HG02571 (cell line): ENCODE results near the gene RALGAPA1.

Source experiments
- ATAC-seq: cut with Tn5 transposase; IDR thresholded peaks from one replicate; pipeline ENCODE4 v1.9.1; 2021; ENCODE audit warnings: mild to moderate bottlenecking, moderate library complexity; ENCODE audit not compliant: unreplicated experiment

Gene RALGAPA1

GRCh38 chr14:35553808-35554207 is 255.3 kb downstream of the RALGAPA1 start:
- no peak for ATAC-seq

DNA sequence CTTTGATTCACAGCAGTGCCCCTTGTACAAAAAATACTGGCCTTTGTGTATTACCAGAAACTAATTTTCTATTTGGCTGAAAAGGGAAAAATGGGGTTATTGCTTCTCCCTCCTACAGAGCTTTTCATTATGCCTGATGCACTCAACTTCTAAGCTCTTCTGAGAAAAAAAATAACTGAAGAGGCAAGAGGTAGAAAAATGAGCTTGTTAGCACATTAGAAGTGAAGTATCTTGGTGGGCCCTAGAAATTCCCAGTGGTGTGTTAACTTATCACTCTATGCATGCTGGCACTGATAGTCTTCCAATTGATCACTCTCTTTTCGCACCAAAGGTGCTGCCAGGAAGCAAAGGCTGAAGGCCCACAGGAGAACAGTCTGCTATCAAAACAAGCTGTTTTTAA is 258.0 kb downstream of the RALGAPA1 start:
- ATAC-seq: no peak

- ATAC-seq: no peak
Observed at GRCh38 chr14:35549551-35549950, 259.5 kb downstream of the RALGAPA1 start.

DNA sequence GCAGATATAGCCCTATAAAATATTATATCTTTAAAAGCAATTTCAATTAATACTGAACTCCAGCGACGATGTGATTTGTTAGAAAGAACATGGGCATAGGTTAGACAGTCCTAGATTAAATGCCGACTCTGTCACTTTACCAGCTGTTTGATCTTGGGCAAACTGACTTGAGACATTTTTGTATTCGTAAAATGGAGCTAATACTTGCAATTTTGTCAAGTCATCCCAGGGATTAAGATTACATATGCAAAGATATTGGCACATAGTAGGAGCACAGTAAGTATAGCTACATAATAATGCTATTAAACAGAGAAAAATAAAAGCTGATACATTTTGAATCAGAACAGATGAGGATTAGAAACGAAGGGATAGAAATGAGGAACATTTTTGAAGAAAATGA is 266.1 kb downstream of the RALGAPA1 start:
- no peak for ATAC-seq

DNA sequence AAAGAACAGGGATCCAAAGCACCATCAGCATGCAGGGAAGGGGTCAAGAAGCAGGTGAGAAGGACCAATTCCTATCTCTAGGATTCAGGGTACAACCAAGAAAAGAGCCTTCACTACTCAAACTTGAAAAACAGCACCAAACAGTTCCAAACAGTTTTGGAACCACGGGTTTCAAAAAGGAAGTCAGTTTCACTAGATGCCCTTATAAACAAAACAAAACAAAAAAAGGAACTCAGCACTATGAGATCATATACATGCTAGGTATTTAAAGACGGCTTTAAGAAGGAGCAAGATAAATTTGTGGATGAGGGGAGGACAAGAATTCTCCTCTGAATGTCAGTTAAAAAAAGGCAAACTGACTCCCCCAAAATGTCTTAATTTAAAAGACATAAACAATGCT is 269.1 kb downstream of the RALGAPA1 start:
- no peak for ATAC-seq

DNA sequence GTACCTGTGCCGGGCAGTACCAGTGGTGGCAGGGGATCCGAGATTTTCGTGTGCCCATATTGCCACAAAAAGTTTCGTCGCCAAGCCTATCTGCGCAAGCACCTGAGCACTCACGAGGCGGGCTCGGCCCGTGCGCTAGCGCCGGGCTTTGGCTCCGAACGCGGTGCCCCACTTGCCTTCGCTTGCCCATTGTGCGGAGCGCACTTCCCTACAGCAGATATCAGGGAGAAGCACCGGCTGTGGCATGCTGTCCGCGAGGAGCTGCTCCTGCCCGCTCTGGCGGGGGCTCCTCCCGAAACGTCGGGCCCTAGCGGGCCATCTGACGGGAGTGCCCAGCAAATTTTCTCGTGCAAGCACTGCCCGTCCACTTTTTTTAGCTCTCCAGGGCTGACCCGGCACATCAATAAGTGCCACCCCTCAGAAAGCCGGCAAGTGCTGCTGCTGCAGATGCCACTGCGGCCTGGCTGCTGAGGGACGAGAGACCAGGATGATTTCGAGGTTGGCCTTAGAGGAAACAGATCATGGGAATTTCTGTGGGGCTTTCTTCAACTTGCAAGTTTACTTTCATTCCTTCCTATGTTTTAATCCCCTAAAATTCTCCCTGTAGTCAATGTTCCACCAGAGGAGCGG is 273.5 kb downstream of the RALGAPA1 start:
- no peak for ATAC-seq

DNA sequence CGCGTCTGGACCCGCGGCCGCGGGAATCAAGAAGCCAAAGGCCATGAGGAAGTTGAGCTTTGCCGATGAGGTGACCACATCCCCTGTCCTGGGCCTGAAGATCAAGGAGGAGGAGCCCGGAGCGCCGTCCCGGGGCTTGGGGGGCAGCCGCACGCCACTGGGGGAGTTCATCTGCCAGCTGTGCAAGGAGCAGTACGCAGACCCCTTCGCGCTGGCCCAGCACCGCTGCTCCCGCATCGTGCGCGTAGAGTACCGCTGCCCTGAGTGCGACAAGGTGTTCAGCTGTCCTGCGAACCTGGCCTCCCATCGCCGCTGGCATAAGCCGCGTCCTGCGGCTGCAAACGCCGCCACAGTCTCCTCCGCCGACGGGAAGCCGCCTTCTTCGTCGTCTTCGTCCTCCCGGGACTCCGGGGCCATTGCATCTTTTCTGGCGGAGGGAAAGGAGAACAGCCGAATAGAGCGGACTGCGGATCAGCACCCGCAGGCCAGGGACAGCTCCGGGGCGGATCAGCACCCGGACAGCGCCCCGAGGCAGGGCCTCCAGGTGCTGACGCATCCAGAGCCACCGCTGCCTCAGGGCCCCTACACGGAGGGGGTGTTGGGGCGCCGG is 274.1 kb downstream of the RALGAPA1 start:
- no peak for ATAC-seq

DNA sequence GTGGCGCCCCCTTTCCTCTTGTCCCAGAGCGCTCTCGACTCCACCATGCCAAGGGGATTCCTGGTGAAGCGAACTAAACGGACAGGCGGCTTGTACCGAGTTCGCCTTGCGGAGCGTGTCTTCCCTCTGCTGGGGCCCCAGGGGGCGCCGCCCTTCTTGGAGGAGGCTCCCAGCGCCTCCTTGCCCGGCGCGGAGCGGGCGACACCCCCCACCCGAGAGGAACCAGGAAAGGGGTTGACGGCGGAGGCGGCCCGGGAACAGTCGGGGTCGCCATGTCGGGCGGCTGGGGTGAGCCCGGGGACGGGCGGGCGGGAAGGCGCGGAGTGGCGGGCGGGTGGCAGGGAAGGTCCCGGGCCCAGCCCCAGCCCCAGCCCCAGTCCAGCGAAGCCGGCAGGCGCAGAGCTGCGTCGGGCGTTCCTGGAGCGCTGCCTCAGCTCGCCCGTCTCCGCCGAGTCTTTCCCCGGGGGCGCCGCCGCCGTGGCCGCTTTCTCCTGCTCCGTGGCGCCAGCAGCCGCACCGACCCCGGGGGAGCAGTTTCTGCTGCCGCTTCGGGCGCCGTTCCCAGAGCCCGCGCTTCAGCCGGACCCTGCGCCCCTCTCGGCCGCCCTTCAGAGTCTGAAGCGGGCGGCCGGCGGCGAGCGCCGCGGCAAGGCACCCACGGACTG is 274.8 kb downstream of the RALGAPA1 start:
- no peak for ATAC-seq

GRCh38 chr14:35533357-35534207 is 275.5 kb downstream of the RALGAPA1 start, which contains the start of gene INSM2:
INSM2 (plus strand) TSS chr14:35534164; CDS start chr14:35534253, 89 bp downstream.
- ATAC-seq: peak; percentile 87

GRCh38 chr14:35532783-35533356 is 276.2 kb downstream of the RALGAPA1 start:
- peak; percentile 1 for ATAC-seq

DNA sequence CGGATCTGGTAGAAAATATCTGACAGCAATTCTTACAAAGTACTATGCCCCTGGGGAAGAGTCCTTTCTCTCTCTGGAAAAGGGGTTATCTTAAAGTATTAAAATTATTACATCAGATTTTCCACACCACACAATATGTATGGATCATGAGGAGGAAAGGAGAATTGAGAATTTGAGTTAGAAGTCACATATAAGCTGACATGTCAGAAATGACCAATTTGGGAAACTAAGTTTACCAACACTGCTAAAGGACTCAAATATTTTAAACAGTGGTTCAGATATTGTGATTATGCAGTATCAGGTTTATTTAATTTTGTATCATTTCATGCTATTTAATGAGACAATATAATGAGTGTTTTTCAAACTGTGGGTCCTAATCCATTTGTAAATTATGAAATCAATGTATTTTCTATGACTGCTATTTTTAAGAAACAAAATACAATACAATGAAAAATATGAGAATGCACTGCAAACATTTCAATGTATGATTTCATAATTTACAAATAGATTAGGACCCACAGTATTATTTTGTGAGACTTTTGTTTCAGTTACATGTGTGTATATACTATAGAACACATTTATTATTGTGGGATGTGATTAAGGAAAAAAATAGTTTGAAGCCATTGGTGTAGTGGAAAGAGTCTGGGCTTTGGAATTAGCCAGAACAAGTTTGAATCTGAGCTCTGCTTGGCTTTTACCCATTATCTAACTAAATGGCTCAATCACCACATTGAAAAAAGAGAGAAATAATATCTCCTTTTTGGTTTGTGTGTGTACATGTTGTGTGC is 276.9 kb downstream of the RALGAPA1 start:
- no peak for ATAC-seq

DNA sequence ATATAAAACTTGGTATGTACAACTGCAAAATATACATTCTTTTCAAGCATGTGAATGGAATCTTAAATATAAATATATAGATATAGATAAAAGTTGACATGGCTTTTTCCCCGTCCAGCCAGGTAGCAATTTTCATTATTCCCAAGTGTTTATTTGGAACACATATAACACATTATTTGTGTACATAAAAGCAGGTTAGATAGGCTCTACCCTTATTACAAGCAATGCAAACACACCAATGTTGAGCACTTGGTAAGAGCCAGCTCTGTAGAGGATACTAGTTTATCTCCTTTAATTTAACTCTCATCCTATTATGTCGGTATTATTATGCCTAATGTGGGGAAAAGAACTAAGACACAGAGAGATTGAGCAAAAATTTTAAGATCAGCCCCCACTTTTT is 282.1 kb downstream of the RALGAPA1 start:
- no peak for ATAC-seq

- no peak for ATAC-seq
Observed at GRCh38 chr14:35525695-35526094, 283.4 kb downstream of the RALGAPA1 start.

GRCh38 chr14:35519986-35520385 is 289.1 kb downstream of the RALGAPA1 start:
- no peak for ATAC-seq

DNA sequence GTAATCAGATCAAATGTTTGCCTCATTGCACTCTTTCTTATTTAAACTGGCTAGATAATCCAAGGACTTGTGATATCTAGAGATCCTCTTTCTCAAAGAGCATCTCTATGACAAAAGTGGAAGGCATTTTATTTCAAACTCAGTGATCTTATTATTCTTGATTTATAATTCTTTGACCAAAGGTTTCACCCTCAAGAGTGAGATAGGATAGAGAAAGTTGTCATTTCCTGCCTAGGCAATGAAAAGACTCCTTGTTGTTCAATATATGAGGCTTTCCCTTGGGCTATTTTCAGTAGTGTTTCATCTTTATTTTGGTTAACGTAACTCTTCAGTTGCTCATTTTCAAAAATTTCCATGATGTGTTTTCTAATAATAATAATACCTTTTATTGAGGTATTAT is 293.2 kb downstream of the RALGAPA1 start:
- no peak for ATAC-seq

DNA sequence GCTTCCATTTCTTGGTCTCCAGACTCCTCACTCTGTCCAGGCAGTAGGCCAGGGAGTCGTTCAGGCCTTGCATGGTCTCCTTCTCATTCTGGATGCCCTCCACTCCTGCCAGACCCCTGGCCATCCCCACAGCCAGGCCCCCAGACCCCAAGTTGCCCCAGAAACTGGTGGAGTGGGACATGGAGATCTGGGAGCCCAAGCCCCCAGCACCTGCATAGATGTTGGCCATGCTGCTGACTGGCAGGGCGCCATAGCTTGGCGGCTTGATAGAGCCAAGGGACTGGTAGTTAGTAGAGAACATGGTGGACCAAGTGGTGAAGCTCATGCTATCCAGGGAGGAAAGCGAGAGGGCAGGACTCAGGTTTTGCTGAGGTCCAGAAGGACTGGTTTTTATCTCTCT is 296.3 kb downstream of the RALGAPA1 start:
- ATAC-seq: no peak

DNA sequence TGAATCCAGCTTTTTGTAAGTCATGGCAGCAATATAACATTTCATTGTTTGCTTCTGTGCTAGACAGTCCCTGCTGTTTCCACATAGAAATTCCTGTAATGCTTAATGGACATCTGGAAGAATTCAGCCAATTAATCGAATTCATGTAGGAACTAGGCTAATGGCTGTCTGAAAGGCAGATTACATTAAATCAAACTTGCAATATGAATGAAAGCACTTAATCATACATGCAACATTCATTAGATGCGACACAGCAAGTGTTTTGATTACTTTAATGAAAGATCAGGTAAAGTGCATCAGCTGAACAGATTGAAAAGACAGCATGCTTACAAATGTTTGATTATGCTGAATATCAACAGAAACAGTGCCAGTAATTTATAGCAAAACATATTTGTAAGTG is 299.2 kb downstream of the RALGAPA1 start:
- ATAC-seq: no peak

DNA sequence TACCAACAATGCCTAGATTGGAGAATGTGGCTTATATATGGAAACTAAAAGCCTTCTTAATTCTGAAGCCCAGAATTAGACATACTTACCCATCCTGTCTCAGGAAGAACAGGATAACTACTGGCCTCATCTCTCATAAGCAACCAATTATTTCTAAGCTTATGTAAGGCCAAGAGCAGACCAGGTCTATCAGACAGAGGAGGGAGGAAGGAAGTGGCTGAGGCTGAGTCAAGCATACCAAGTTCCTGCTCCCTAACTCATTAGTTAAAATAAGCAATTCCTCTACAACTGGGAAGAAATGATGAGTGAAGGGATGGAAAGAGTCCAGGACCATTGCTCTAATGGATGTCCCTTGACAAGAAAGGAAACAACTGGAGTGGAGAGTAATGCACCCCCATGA is 302.2 kb downstream of the RALGAPA1 start:
- no peak for ATAC-seq

DNA sequence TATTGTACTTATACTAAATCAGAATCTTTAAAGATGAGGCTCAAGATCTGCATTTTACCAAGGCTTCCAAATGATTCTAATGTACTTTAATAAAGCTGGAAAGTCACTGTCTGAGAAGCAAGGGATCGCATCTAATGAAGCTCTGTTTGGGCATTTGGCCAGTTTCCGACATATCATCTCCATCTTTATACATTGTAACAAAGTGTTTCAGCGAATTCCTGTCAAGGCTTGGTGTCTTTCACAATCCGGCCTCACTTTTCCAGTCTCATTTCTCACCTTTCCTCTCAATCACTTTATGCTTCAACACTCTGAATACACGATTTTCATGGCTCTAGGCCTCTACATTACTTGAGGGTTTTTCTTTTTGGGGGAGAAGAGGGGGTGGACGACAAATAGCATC is 302.6 kb downstream of the RALGAPA1 start:
- ATAC-seq: no peak

DNA sequence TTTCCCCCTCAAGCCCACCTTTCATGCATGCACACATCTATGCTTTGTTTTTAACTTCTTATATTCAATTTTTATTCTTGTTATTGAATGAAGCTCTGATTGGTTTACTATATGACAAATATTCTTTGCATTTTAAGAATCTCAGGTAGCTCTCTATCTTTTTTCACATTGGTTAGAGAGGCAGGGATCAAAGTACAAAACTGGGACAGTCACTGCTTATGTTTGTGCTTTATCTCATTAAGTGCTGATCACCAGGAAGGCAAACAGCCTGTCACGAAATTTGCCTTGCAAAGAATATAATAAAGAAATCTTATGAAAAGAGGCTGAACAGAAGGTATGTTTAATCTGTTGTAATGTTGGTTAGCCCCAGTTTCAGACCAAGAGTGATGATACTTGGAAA is 304.8 kb downstream of the RALGAPA1 start:
- no peak for ATAC-seq
